Measurements from ENCODE around the gene RNF150.

DNA sequence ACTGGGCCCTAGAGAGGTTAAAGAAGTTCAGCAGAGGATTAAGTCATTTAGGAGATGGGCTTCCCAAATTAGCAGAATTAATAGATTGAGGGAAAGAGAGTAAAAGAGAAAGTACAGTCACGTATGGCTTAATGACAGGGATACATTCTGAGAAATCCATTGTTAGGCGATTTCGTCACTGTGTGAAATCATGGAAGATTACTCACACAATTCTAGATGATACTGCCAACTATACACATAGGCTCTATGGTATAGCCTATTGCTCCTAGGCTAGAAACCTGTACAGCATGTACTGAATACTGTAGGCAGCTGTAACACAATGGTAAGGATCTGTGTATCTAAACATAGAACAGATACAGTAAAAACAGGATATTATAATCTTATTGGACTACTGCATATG lies 180.6 kb downstream of the RNF150 start:
- TF ChIP-seq, protein P1, sequence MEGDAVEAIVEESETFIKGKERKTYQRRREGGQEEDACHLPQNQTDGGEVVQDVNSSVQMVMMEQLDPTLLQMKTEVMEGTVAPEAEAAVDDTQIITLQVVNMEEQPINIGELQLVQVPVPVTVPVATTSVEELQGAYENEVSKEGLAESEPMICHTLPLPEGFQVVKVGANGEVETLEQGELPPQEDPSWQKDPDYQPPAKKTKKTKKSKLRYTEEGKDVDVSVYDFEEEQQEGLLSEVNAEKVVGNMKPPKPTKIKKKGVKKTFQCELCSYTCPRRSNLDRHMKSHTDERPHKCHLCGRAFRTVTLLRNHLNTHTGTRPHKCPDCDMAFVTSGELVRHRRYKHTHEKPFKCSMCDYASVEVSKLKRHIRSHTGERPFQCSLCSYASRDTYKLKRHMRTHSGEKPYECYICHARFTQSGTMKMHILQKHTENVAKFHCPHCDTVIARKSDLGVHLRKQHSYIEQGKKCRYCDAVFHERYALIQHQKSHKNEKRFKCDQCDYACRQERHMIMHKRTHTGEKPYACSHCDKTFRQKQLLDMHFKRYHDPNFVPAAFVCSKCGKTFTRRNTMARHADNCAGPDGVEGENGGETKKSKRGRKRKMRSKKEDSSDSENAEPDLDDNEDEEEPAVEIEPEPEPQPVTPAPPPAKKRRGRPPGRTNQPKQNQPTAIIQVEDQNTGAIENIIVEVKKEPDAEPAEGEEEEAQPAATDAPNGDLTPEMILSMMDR (IDR thresholded peaks at IDR 0.05): no peak
- TF ChIP-seq POLR2A (IDR thresholded peaks at IDR 0.05): no peak

All from uterus (tissue), 2 donors.